Hepatocyte (in vitro differentiated cells): ENCODE data around the gene TBC1D24. TPM values are rescaled to one million over a fixed set of nuclear protein-coding genes. Genes with fewer than 3 reads are reported as not detected.

ENCODE experiments used
- DNase-seq: peaks from one replicate; pipeline ENCODE4 v3.0.0-alpha.2; 2016; ENCODE audit warnings: low spot score
- H2AFZ ChIP-seq: fragments of 200-600 bp; sonication (generic); 2 replicates; pipeline ENCODE4 v1.6.0; 2016; ENCODE audit warnings: antibody characterized with exemption, mild to moderate bottlenecking
- H3K27ac ChIP-seq: fragments of 200-600 bp; sonication (generic); 2 replicates; pipeline ENCODE4 v1.5.1; 2016; ENCODE audit warnings: mild to moderate bottlenecking
- H3K27me3 ChIP-seq: fragments of 200-600 bp; sonication (generic); 2 replicates; pipeline ENCODE4 v1.6.1; 2016
- H3K36me3 ChIP-seq: fragments of 200-600 bp; sonication (generic); replicated peaks from 2 replicates; pipeline ENCODE4 v1.5.1; 2016; ENCODE audit warnings: low read depth; ENCODE audit not compliant: insufficient read depth
- H3K4me1 ChIP-seq: fragments of 200-600 bp; sonication (generic); 2 replicates; pipeline ENCODE4 v1.5.1; 2016; ENCODE audit warnings: mild to moderate bottlenecking, moderate library complexity; ENCODE audit not compliant: insufficient read depth
- H3K4me2 ChIP-seq: fragments of 200-600 bp; sonication (generic); 2 replicates; pipeline ENCODE4 v1.6.0; 2016
- H3K4me3 ChIP-seq: fragments of 200-600 bp; sonication (generic); 2 replicates; pipeline ENCODE4 v1.5.1; 2016; ENCODE audit warnings: mild to moderate bottlenecking
- H3K79me2 ChIP-seq: fragments of 200-600 bp; sonication (generic); 2 replicates; pipeline ENCODE4 v1.6.0; 2017; ENCODE audit warnings: mild to moderate bottlenecking
- H3K9me2 ChIP-seq: fragments of 200-600 bp; sonication (generic); replicated peaks from 2 replicates; pipeline ENCODE4 v1.6.0; 2017; ENCODE audit warnings: mild to moderate bottlenecking; ENCODE audit not compliant: insufficient read depth
- H3K9me3 ChIP-seq: fragments of 200-600 bp; sonication (generic); 2 replicates; pipeline ENCODE4 v1.5.1; 2016; ENCODE audit warnings: low read depth, mild to moderate bottlenecking
- H4K20me1 ChIP-seq: fragments of 200-600 bp; sonication (generic); 2 replicates; pipeline ENCODE4 v1.6.0; 2016; ENCODE audit warnings: mild to moderate bottlenecking; ENCODE audit not compliant: insufficient read depth, poor library complexity, severe bottlenecking
- CTCF ChIP-seq: fragments of 200-600 bp; sonication (generic); IDR thresholded peaks from 2 replicates; pipeline ENCODE4 v1.5.1; 2016; ENCODE audit warnings: antibody characterized with exemption, mild to moderate bottlenecking; ENCODE audit not compliant: poor library complexity
- EZH2 ChIP-seq: fragments of 200-600 bp; sonication (generic); IDR thresholded peaks from 2 replicates; pipeline ENCODE4 v1.6.1; 2016; ENCODE audit warnings: antibody characterized with exemption, mild to moderate bottlenecking, borderline replicate concordance
- EZH2phosphoT487 ChIP-seq: fragments of 200-600 bp; sonication (generic); IDR thresholded peaks from one replicate; pipeline ENCODE4 v1.6.1; 2018; ENCODE audit warnings: antibody characterized with exemption, mild to moderate bottlenecking, low read depth, moderate library complexity; ENCODE audit not compliant: unreplicated experiment, severe bottlenecking
- WGBS: methylation state at CpG from one replicate; pipeline ENCODE4 v1.1.6; 2016; ENCODE audit warnings: low lambda C conversion rate; ENCODE audit errors: missing lambda C conversion rate; 5-methylcytosine and 5-hydroxymethylcytosine counted together
- polyA plus RNA-seq: library from polyadenylated mRNA; unstranded; fragments of >200 nt; fragmentation: Nextera tagmentation; extraction: Ambion mirVana; gene quantifications from 2 replicates; pipeline ENCODE4 v1.2.1, GENCODE V29; 2016
- total RNA-seq: library from RNA; depleted of rRNA; stranded (reverse); fragments of >200 nt; gene quantifications from 2 replicates; pipeline ENCODE4 v1.2.3, GENCODE V29; 2014

TBC1D24 gene
- total and polyA plus RNA-seq, 2 experiments from 2014 or later = 8.3 to 13.6 TPM

- H3K9me2 ChIP-seq = no peaks in the 10 kb centered on the region
- H3K79me2 ChIP-seq = no peaks in the 10 kb centered on the region
- H3K4me1 ChIP-seq = peaks cover 13% of the 10 kb centered on the region
- H3K4me3 ChIP-seq = no peak overlapping the region
- H4K20me1 ChIP-seq = no peaks in the 10 kb centered on the region
- TF ChIP-seq CTCF (no peak), EZH2 (no peak), EZH2phosphoT487 (no peak)
- H3K27ac ChIP-seq = no peak overlapping the region
- H2AFZ ChIP-seq = no peak overlapping the region
- H3K27me3 ChIP-seq = no peaks in the 10 kb centered on the region
- WGBS = 93% methylated on average over 14 of the region's 14 CpGs
- no peak for DNase-seq
- H3K4me2 ChIP-seq = no peak overlapping the region
- H3K9me3 ChIP-seq = no peaks in the 10 kb centered on the region
- H3K36me3 ChIP-seq = no peaks in the 10 kb centered on the region
Observed at GRCh38 chr16:2505695-2506094, 30.8 kb downstream of the TBC1D24 start.

- no peaks in the 10 kb centered on the region for H3K9me3 ChIP-seq
- no peak for TF ChIP-seq EZH2
- no peak for TF ChIP-seq EZH2phosphoT487
- TF ChIP-seq CTCF = no peak
- no peaks in the 10 kb centered on the region for H3K27me3 ChIP-seq
- 88% methylated on average over 14 of the region's 14 CpGs for WGBS
- H2AFZ ChIP-seq = no peak overlapping the region
- no peak for DNase-seq
- no peaks in the 10 kb centered on the region for H4K20me1 ChIP-seq
- H3K4me2 ChIP-seq = no peak overlapping the region
- no peak overlapping the region for H3K27ac ChIP-seq
- no peaks in the 10 kb centered on the region for H3K36me3 ChIP-seq
- H3K4me3 ChIP-seq = no peak overlapping the region
- no peaks in the 10 kb centered on the region for H3K9me2 ChIP-seq
- H3K79me2 ChIP-seq = no peaks in the 10 kb centered on the region
- H3K4me1 ChIP-seq = peaks cover 8% of the 10 kb centered on the region
Observed at GRCh38 chr16:2507052-2507659, 32.2 kb downstream of the TBC1D24 start.

GRCh38 chr16:2507665-2508064 is 32.7 kb downstream of the TBC1D24 start:
- TF ChIP-seq CTCF = no peak
- no peak for TF ChIP-seq EZH2
- TF ChIP-seq EZH2phosphoT487 = no peak
- H3K4me1 ChIP-seq = peaks cover 5% of the 10 kb centered on the region
- no peak overlapping the region for H3K27ac ChIP-seq
- H3K9me3 ChIP-seq = no peaks in the 10 kb centered on the region
- H3K4me2 ChIP-seq = no peak overlapping the region
- 97% methylated on average over 11 of the region's 11 CpGs for WGBS
- H3K79me2 ChIP-seq = no peaks in the 10 kb centered on the region
- DNase-seq = no peak
- no peaks in the 10 kb centered on the region for H3K9me2 ChIP-seq
- no peaks in the 10 kb centered on the region for H4K20me1 ChIP-seq
- H3K36me3 ChIP-seq = no peaks in the 10 kb centered on the region
- H2AFZ ChIP-seq = no peak overlapping the region
- no peaks in the 10 kb centered on the region for H3K27me3 ChIP-seq
- no peak overlapping the region for H3K4me3 ChIP-seq
